DOHH2 (cell line): ENCODE results near the gene LRRC1.

Source experiments
- CTCF ChIP-seq: fragments of 200-600 bp; sonication (generic); IDR thresholded peaks from one replicate; pipeline ENCODE4 v1.5.1; 2014; ENCODE audit warnings: antibody characterized with exemption, mild to moderate bottlenecking, low read depth, low read length; ENCODE audit not compliant: poor library complexity, severe bottlenecking
- EZH2phosphoT487 ChIP-seq: fragments of 200-600 bp; sonication (generic); IDR thresholded peaks from 2 replicates; pipeline ENCODE4 v1.6.1; 2017; ENCODE audit warnings: borderline replicate concordance, mild to moderate bottlenecking, antibody characterized with exemption, low read length, moderate library complexity, mixed read lengths

- no peak for TF ChIP-seq CTCF
- no peak for TF ChIP-seq EZH2phosphoT487
These were observed 2.0 kb downstream of the LRRC1 start for GRCh38 chr6:53796791-53797190.
